Liver (tissue), 2 donors: ENCODE results near the gene MTPN.

Experiments
- CTCF ChIP-seq: fragments of 150-350 bp; IDR thresholded peaks from 2 replicates; pipeline ENCODE4 v1.5.1; 2017; ENCODE audit warnings: improper control_type of control experiment, low read depth, low read length; ENCODE audit not compliant: missing input control
- FOXA1 ChIP-seq: IDR thresholded peaks from 2 replicates; pipeline ENCODE4 v1.6.1; 2016; ENCODE audit warnings: antibody characterized with exemption
- YY1 ChIP-seq: IDR thresholded peaks from 2 replicates; pipeline ENCODE4 v1.6.1; 2016; ENCODE audit warnings: antibody characterized with exemption, mild to moderate bottlenecking
- TF ChIP-seq, protein P1 (sequence below): IDR thresholded peaks from 2 replicates; pipeline ENCODE4 v1.6.1; 2016; ENCODE audit warnings: antibody characterized with exemption
- donor health status: healthy.

GRCh38 chr7:135913404-135913803, 63.8 kb downstream of the MTPN start:
- no peak for TF ChIP-seq CTCF
- TF ChIP-seq YY1 = no peak
- TF ChIP-seq, protein P1, sequence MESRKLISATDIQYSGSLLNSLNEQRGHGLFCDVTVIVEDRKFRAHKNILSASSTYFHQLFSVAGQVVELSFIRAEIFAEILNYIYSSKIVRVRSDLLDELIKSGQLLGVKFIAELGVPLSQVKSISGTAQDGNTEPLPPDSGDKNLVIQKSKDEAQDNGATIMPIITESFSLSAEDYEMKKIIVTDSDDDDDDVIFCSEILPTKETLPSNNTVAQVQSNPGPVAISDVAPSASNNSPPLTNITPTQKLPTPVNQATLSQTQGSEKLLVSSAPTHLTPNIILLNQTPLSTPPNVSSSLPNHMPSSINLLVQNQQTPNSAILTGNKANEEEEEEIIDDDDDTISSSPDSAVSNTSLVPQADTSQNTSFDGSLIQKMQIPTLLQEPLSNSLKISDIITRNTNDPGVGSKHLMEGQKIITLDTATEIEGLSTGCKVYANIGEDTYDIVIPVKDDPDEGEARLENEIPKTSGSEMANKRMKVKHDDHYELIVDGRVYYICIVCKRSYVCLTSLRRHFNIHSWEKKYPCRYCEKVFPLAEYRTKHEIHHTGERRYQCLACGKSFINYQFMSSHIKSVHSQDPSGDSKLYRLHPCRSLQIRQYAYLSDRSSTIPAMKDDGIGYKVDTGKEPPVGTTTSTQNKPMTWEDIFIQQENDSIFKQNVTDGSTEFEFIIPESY = no peak
- TF ChIP-seq FOXA1 = no peak
